ENCODE data around the gene MMAB. TPM values are rescaled to one million over a fixed set of nuclear protein-coding genes. Genes with fewer than 3 reads are reported as not detected.

MMAB gene
- total RNA-seq, 4 donors from 2014 or later: 45.2 to 59.5 (median 52.3) TPM

DNA sequence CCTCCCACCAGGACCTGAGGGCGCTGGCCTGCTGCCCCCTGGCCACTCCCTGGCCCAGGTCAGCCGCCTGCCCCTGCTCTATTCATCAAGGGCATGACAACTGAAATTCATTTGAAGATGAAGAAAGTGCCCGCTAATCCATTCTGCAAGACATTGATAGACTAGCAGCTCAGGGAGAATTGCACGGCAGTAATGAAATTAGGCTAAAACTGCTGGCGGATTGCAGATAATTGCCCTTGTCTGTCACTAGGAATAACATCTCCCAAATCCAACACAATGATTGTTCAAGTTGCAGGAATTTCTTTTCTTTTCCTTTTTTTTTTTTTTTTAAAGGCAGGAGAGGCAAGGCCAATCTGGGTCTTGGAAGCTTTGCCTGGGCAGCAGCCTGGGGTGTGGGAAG is 44.8 kb upstream of the MMAB start:
- WGBS, 2 donors: 85 to 94% methylated on average over 3 to 4 of the region's 5 CpGs
- peaks cover 0 to 79% (median 0%) of the 10 kb centered on the region in 4 donors for H3K27me3 ChIP-seq
- intact Hi-C loops (cut with DNase I): no loop called here
- H3K4me1 ChIP-seq: peaks cover 4 to 17% (median 11%) of the 10 kb centered on the region in 3 donors
- TF ChIP-seq, protein P1, sequence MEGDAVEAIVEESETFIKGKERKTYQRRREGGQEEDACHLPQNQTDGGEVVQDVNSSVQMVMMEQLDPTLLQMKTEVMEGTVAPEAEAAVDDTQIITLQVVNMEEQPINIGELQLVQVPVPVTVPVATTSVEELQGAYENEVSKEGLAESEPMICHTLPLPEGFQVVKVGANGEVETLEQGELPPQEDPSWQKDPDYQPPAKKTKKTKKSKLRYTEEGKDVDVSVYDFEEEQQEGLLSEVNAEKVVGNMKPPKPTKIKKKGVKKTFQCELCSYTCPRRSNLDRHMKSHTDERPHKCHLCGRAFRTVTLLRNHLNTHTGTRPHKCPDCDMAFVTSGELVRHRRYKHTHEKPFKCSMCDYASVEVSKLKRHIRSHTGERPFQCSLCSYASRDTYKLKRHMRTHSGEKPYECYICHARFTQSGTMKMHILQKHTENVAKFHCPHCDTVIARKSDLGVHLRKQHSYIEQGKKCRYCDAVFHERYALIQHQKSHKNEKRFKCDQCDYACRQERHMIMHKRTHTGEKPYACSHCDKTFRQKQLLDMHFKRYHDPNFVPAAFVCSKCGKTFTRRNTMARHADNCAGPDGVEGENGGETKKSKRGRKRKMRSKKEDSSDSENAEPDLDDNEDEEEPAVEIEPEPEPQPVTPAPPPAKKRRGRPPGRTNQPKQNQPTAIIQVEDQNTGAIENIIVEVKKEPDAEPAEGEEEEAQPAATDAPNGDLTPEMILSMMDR (IDR thresholded peaks at IDR 0.05): no peak
- TF ChIP-seq POLR2A (IDR thresholded peaks at IDR 0.05): no peak
- no peaks in the 10 kb centered on the region for H3K9me3 ChIP-seq
- no peak overlapping the region for H3K27ac ChIP-seq
- no peaks in the 10 kb centered on the region for H3K36me3 ChIP-seq
- no peak for DNase-seq
- H3K4me3 ChIP-seq: no peak overlapping the region

DNA sequence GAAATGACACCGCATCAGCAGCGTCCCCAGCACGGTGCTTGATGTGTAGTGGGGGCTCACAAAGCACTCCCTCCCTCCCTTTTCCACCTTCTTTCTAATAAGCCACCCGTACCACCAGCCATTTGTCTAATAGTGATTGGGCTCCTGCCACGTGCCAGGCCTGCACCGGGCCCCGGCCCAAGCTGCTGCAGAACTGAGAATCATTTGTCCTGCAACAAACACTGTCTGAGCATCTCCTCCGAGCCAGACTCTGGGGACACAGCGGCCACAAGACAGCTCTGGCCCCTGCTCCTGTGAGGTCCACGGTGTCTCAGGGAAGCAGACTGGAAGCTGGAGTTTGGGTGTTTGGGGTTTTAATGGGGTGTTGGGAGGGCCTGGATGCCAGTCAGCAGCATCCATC is 44.2 kb upstream of the MMAB start:
- Histone ChIP-seq H3K36me3 (no peaks in the 10 kb centered on the region), H3K4me1 (peaks cover 4 to 17% (median 11%) of the 10 kb centered on the region in 3 donors), H3K4me3 (no peak overlapping the region), H3K27me3 (peaks cover 0 to 80% (median 0%) of the 10 kb centered on the region in 4 donors), H3K27ac (no peak overlapping the region), H3K9me3 (no peaks in the 10 kb centered on the region)
- WGBS, 2 donors: 57 to 64% methylated on average over 3 to 7 of the region's 10 CpGs
- no peak for DNase-seq
- TF ChIP-seq, protein P1 (IDR thresholded peaks at IDR 0.05): no peak
- intact Hi-C loops (cut with DNase I): no loop called here

DNA sequence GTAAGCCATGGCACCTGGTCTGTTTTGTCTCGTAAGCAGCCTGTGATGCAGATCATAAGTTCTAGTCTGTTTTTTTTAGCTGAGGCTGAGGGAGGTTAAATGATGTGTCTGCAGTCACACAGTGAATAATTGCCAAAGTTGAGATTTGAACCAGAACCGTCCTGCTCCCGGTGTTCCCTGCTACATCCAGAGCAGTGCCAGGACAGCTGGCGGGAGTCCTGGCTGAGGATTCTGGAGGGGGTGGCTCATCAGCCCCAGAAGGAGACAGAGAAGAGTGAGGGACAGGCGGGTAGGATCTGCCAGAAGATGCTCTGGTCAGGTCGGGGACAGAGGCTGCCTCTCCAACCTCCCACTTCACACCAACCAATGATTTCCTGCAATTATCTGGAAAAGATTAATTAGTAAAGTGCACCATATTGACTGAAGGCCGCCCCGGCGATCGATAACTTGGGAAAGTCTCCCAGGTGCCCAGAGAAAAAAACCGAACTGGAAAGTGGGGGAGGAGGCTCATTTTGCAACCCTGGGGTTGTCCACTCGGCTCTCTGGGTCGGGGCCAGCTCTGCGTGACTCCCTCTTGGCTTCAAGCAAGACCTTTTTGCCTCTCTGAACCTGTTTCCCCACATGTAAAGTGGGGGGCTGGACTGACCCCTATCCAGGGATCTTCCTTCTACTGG is 42.4 kb upstream of the MMAB start:
- H3K4me1 ChIP-seq: no peaks in the 10 kb centered on the region
- WGBS, 2 donors: 49 to 60% methylated on average over 13 to 14 of the region's 14 CpGs
- no peak for DNase-seq
- no peaks in the 10 kb centered on the region for H3K9me3 ChIP-seq
- H3K27me3 ChIP-seq: peaks cover 0 to 85% (median 0%) of the 10 kb centered on the region in 4 donors
- H3K36me3 ChIP-seq: no peaks in the 10 kb centered on the region
- TF ChIP-seq POLR2A (IDR thresholded peaks at IDR 0.05): no peak
- TF ChIP-seq, protein P1 (IDR thresholded peaks at IDR 0.05): no peak
- H3K4me3 ChIP-seq: no peak overlapping the region
- H3K27ac ChIP-seq: no peak overlapping the region
- intact Hi-C loops (cut with DNase I): no loop called here

DNA sequence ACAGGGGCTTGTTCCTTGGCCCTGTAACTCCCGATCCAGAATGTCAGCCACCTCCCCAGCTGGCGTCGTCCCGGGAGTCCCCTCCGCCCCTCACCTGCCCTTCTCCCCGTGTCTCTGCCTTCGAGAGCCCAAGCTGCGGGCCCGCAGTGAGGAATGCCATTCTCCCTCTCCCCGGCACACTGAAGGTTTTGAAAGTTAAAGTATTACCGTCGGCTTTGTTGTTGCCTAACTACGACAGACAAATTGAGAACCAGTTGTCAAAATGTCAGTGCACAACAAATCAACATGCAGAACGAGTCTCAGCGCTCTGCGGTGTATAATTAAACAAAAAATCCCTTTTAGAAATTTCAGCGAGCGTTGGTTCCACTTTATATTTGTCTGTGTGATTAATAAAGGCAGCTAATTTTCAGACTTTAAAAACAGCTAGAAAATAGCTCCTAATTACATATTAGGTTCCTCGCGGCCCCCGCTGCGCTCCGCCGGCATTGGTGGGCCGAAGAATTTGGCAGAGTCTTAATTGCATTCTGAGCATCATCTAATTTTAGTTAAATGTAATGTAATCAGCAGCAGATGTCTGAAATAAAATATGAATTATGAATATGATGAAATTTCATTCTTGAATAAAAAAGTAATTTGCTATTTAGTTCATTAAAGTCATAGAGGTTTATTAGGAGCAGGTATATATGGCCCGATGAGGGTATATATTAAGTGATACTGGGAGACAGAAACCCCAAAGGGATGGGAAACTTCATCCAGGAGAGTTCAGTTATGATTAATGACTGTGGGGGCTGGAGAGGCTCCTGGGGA is 40.5 kb upstream of the MMAB start:
- H3K4me3 ChIP-seq: no peak overlapping the region
- no peaks in the 10 kb centered on the region for H3K9me3 ChIP-seq
- H3K36me3 ChIP-seq: no peaks in the 10 kb centered on the region
- intact Hi-C loops (cut with DNase I): no loop called here
- 55 to 57% methylated on average over 26 of the region's 26 CpGs for WGBS, 2 donors
- H3K27ac ChIP-seq: no peak overlapping the region
- TF ChIP-seq POLR2A (IDR thresholded peaks at IDR 0.05): no peak
- TF ChIP-seq, protein P1 (IDR thresholded peaks at IDR 0.05): no peak
- peaks cover 0 to 85% (median 0%) of the 10 kb centered on the region in 4 donors for H3K27me3 ChIP-seq
- H3K4me1 ChIP-seq: no peaks in the 10 kb centered on the region
- DNase-seq: no peak

DNA sequence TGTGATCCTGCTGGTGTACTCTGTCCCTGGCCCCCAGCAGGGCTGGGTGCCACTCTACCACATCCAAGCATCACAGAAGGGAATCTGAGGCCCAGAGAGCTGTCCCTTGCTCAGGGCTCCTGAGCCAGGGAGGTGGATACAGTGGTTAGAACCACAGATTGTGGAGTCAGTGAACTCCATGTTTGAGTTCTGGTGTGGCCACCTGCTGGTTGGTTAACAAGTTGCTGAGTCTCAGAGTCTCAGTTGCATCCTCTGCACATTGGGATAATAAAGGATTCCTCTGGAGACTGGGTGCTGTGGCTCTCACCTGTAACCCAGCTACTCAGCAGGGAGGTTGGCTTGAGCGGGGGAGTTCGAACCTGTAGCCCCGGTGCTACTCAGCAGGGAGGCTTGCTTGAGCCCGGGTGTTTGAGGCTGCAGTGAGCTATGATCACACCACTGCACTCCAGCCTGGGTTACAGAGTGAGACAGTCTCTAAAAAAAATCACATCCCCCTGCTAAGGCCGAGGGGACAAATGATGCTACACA is 39.7 kb upstream of the MMAB start:
- intact Hi-C loops (cut with DNase I): no loop called here
- TF ChIP-seq POLR2A (IDR thresholded peaks at IDR 0.05): no peak
- TF ChIP-seq, protein P1 (IDR thresholded peaks at IDR 0.05): peak in 1 of 6 experiments; percentile 40
- Histone ChIP-seq H3K9me3 (no peaks in the 10 kb centered on the region), H3K4me1 (no peaks in the 10 kb centered on the region), H3K27ac (no peak overlapping the region), H3K27me3 (peaks cover 0 to 89% (median 0%) of the 10 kb centered on the region in 4 donors), H3K36me3 (no peaks in the 10 kb centered on the region), H3K4me3 (no peak overlapping the region)
- no peak for DNase-seq
- WGBS, 2 donors: 60 to 67% methylated on average over 1 to 5 of the region's 5 CpGs
